GM23338 (cell line): ENCODE measurements around the gene PLEKHM2. TPM values are rescaled to one million over a fixed set of nuclear protein-coding genes. Genes with fewer than 3 reads are reported as not detected.

Experiments used
- ATAC-seq: fragments of 200-7000 bp; cut with Tn5 transposase; 3 replicates; pipeline ENCODE4 v1.9.1; 2020
- DNase-seq: peaks from one replicate; pipeline ENCODE4 v3.0.0-alpha.2; 2015; ENCODE audit warnings: low spot score
- H2AFZ ChIP-seq: fragments of 200-600 bp; sonication (generic); 2 replicates; pipeline ENCODE4 v1.8.0; 2016; ENCODE audit warnings: antibody characterized with exemption, mild to moderate bottlenecking, moderate library complexity
- H3F3A ChIP-seq: fragments of 200-600 bp; sonication (generic); replicated peaks from 2 replicates; pipeline ENCODE4 v1.8.0; 2017; ENCODE audit warnings: antibody characterized with exemption, mixed run types, low read depth
- H3K27ac ChIP-seq: fragments of 200-600 bp; sonication (generic); 2 replicates; pipeline ENCODE4 v1.6.1; 2016; ENCODE audit warnings: low read depth
- H3K27me3 ChIP-seq: fragments of 200-600 bp; sonication (generic); 2 replicates; pipeline ENCODE4 v1.8.0; 2016; ENCODE audit warnings: mild to moderate bottlenecking, mixed run types, moderate library complexity; ENCODE audit not compliant: insufficient read depth
- H3K36me3 ChIP-seq: fragments of 200-600 bp; sonication (generic); 2 replicates; pipeline ENCODE4 v1.8.0; 2016; ENCODE audit warnings: mild to moderate bottlenecking; ENCODE audit not compliant: insufficient read depth
- H3K4me1 ChIP-seq: fragments of 200-600 bp; sonication (generic); 2 replicates; pipeline ENCODE4 v1.8.0; 2016; ENCODE audit warnings: mild to moderate bottlenecking, moderate library complexity; ENCODE audit not compliant: insufficient read depth
- H3K4me2 ChIP-seq: fragments of 200-600 bp; sonication (generic); 2 replicates; pipeline ENCODE4 v1.7.1; 2017; ENCODE audit warnings: mixed run types
- H3K4me3 ChIP-seq: fragments of 200-600 bp; sonication (generic); 2 replicates; pipeline ENCODE4 v1.6.1; 2016; ENCODE audit warnings: mixed run types
- H3K79me2 ChIP-seq: fragments of 200-600 bp; sonication (generic); replicated peaks from 2 replicates; pipeline ENCODE4 v1.8.0; 2017; ENCODE audit warnings: mild to moderate bottlenecking; ENCODE audit not compliant: insufficient read depth
- H3K9me2 ChIP-seq: fragments of 200-600 bp; sonication (generic); 2 replicates; pipeline ENCODE4 v1.8.0; 2017; ENCODE audit not compliant: insufficient read depth
- H4K20me1 ChIP-seq: fragments of 200-600 bp; sonication (generic); replicated peaks from 2 replicates; pipeline ENCODE4 v1.8.0; 2017; ENCODE audit warnings: mild to moderate bottlenecking; ENCODE audit not compliant: insufficient read depth
- H3K27ac Mint-ChIP-seq: 2 replicates; pipeline ENCODE4 v1.8.0; 2020; ENCODE audit warnings: inconsistent platforms, mild to moderate bottlenecking, moderate library complexity, mixed read lengths
- H3K27me3 Mint-ChIP-seq: 3 replicates; pipeline ENCODE4 v1.8.0; 2022; ENCODE audit warnings: low read depth, mild to moderate bottlenecking, moderate library complexity, mixed read lengths, inconsistent platforms; ENCODE audit not compliant: insufficient read depth, poor library complexity
- H3K36me3 Mint-ChIP-seq: 3 replicates; pipeline ENCODE4 v1.8.0; 2021; ENCODE audit warnings: low read depth, mild to moderate bottlenecking, inconsistent platforms, moderate library complexity, mixed read lengths
- H3K4me1 Mint-ChIP-seq: 3 replicates; pipeline ENCODE4 v1.8.0; 2020; ENCODE audit warnings: mild to moderate bottlenecking, inconsistent platforms, mixed read lengths
- H3K4me3 Mint-ChIP-seq: 3 replicates; pipeline ENCODE4 v1.8.0; 2021; ENCODE audit warnings: moderate library complexity, mild to moderate bottlenecking, inconsistent platforms, mixed read lengths
- H3K9me3 Mint-ChIP-seq: 3 replicates; pipeline ENCODE4 v1.8.0; 2020; ENCODE audit warnings: moderate library complexity, mild to moderate bottlenecking, inconsistent platforms, mixed read lengths
- CREB1 ChIP-seq: fragments of 250-450 bp; sonication (Bioruptor Pico); IDR thresholded peaks from 2 replicates; pipeline ENCODE4 v1.5.0; 2020; ENCODE audit warnings: low read depth, mild to moderate bottlenecking, moderate library complexity
- ETS1 ChIP-seq: IDR thresholded peaks from 2 replicates; pipeline ENCODE4 v1.6.1; 2016; ENCODE audit warnings: antibody characterized with exemption
- EZH2phosphoT487 ChIP-seq: fragments of 200-600 bp; sonication (generic); IDR thresholded peaks from one replicate; pipeline ENCODE4 v1.8.1; 2018; ENCODE audit warnings: antibody characterized with exemption; ENCODE audit not compliant: unreplicated experiment
- JUNB ChIP-seq: IDR thresholded peaks from one replicate; pipeline ENCODE4 v1.6.1; 2016; ENCODE audit warnings: antibody characterized with exemption; ENCODE audit not compliant: unreplicated experiment
- NANOG ChIP-seq: IDR thresholded peaks from 2 replicates; pipeline ENCODE4 v1.6.1; 2016; ENCODE audit warnings: antibody characterized with exemption, borderline replicate concordance
- POLR2AphosphoS5 ChIP-seq: IDR thresholded peaks from 2 replicates; pipeline ENCODE4 v1.6.1; 2016; ENCODE audit warnings: antibody characterized with exemption, low read depth
- REST ChIP-seq: IDR thresholded peaks from one replicate; pipeline ENCODE4 v1.6.1; 2018; ENCODE audit warnings: antibody characterized with exemption; ENCODE audit not compliant: unreplicated experiment
- ZNF114 ChIP-seq: fragments of 250-450 bp; sonication (Bioruptor Pico); IDR thresholded peaks from 2 replicates; pipeline ENCODE4 v1.5.0; 2020; ENCODE audit warnings: mild to moderate bottlenecking, moderate library complexity
- ZNF331 ChIP-seq: fragments of 250-450 bp; sonication (Bioruptor Pico); IDR thresholded peaks from 2 replicates; pipeline ENCODE4 v1.5.0; 2020; ENCODE audit warnings: low read depth, mild to moderate bottlenecking, moderate library complexity
- polyA plus RNA-seq: library from polyadenylated mRNA; unstranded; fragments of >200 nt; fragmentation: Nextera tagmentation; extraction: Ambion mirVana; gene quantifications from 2 replicates; pipeline ENCODE4 v1.2.1, GENCODE V29; 2016
- total RNA-seq: library from RNA; depleted of rRNA; stranded (reverse); fragments of >200 nt; shearing (Covaris generic); gene quantifications from 2 replicates; pipeline ENCODE4 v1.2.3, GENCODE V29; 2014

PLEKHM2 gene
- total and polyA plus RNA-seq, 2 experiments from 2014 or later: 11.2 to 40.0 TPM

- Histone ChIP-seq H3K27ac (0 out of 2 replicates have a peak overlapping the region, but pooled peaks have one; percentile 14), H4K20me1 (peaks cover 11% of the 10 kb centered on the region), H2AFZ (peak overlapping the region; percentile 56; the same call in 1 of the 2 replicates), H3F3A (peaks cover 34% of the 10 kb centered on the region), H3K4me2 (peak overlapping the region; percentile 88), H3K36me3 (no peaks in the 10 kb centered on the region), H3K4me3 (peak overlapping the region; percentile 92), H3K79me2 (peaks cover 32% of the 10 kb centered on the region), H3K9me2 (no peaks in the 10 kb centered on the region), H3K27me3 (no peaks in the 10 kb centered on the region), H3K4me1 (peaks cover 40% of the 10 kb centered on the region)
- ATAC-seq (no peak; the same call in 2 of the 3 replicates), DNase-seq (no peak)
- peak overlapping the region; percentile 81 for H3K4me3 Mint-ChIP-seq
- no peak for TF ChIP-seq NANOG
- no peak for TF ChIP-seq JUNB
- no peak for TF ChIP-seq ETS1
- TF ChIP-seq CREB1: no peak
- no peak for TF ChIP-seq ZNF331 (CRISPR knock-in tag)
- TF ChIP-seq REST: no peak
- no peak for TF ChIP-seq POLR2AphosphoS5
- no peak overlapping the region for H3K27ac Mint-ChIP-seq
- H3K27me3 Mint-ChIP-seq: peaks cover 25% of the 10 kb centered on the region
- peaks cover 43% of the 10 kb centered on the region for H3K4me1 Mint-ChIP-seq
- H3K9me3 Mint-ChIP-seq: no peaks in the 10 kb centered on the region
- H3K36me3 Mint-ChIP-seq: peaks cover 12% of the 10 kb centered on the region; the same call in 2 of the 3 replicates
Measured at GRCh38 chr1:15757016-15757543, 73.0 kb downstream of the PLEKHM2 start.

GRCh38 chr1:15757575-15758342, 73.6 kb downstream of the PLEKHM2 start:
- H3K27ac ChIP-seq: peak overlapping the region; percentile 88
- peaks cover 28% of the 10 kb centered on the region for H3K27me3 Mint-ChIP-seq
- H3K27ac Mint-ChIP-seq: peak overlapping the region; percentile 82; the same call in 1 of the 2 replicates
- peaks cover 16% of the 10 kb centered on the region for H4K20me1 ChIP-seq
- ATAC-seq: peak; percentile 25
- H3F3A ChIP-seq: peaks cover 38% of the 10 kb centered on the region
- peak; percentile 77 for DNase-seq
- H3K4me2 ChIP-seq: peak overlapping the region; percentile 88
- H3K4me3 ChIP-seq: peak overlapping the region; percentile 92
- peaks cover 48% of the 10 kb centered on the region for H3K4me1 Mint-ChIP-seq
- no peaks in the 10 kb centered on the region; the same call in 2 of the 3 replicates for H3K9me3 Mint-ChIP-seq
- H3K4me1 ChIP-seq: peaks cover 43% of the 10 kb centered on the region
- H3K4me3 Mint-ChIP-seq: peak overlapping the region; percentile 81
- peak overlapping the region; percentile 56; the same call in 1 of the 2 replicates for H2AFZ ChIP-seq
- H3K79me2 ChIP-seq: peaks cover 38% of the 10 kb centered on the region
- H3K36me3 Mint-ChIP-seq: peaks cover 18% of the 10 kb centered on the region
- no peaks in the 10 kb centered on the region for H3K9me2 ChIP-seq
- H3K27me3 ChIP-seq: no peaks in the 10 kb centered on the region
- H3K36me3 ChIP-seq: no peaks in the 10 kb centered on the region
- TF ChIP-seq ZNF114 (CRISPR knock-in tag) (no peak), ETS1 (no peak), EZH2phosphoT487 (no peak)
